CD14-positive monocyte (primary cell): Measurements from ENCODE around the gene MORN2. TPM values are rescaled to one million over a fixed set of nuclear protein-coding genes. Genes with fewer than 3 reads are reported as not detected.
A peak's percentile ranks its signal among the peaks of the same experiment; 100 is the strongest.

Experiments used
- DNase-seq, 3 donors: peaks; one replicate each; pipeline ENCODE4 v3.0.0-alpha.2; 2011 to 2022
- H2AFZ ChIP-seq: 2 replicates; pipeline ENCODE4 v1.6.0; 2012; ENCODE audit warnings: mild to moderate bottlenecking, low read depth, low read length, inconsistent platforms; ENCODE audit not compliant: insufficient read depth, poor library complexity, severe bottlenecking
- H3K27ac ChIP-seq, 2 donors: 1 replicate in 1 of 2; 2 replicates in 1 of 2; pipeline ENCODE4 v1.5.1; 2012 to 2013; ENCODE audit warnings: low read length in 2 of 2, control low read depth in 1 of 2, inconsistent platforms in 1 of 2, low read depth in 1 of 2, mild to moderate bottlenecking in 1 of 2
- H3K27me3 ChIP-seq, 2 donors: one replicate each; pipeline versions ENCODE4 v1.6.0 to v1.6.1; 2011 to 2013; ENCODE audit warnings: low read length in 2 of 2; ENCODE audit not compliant: control insufficient read depth in 2 of 2, insufficient read depth in 2 of 2
- H3K36me3 ChIP-seq, 2 donors: replicated peaks in 1 of 2; 1 replicate in 1 of 2; 2 replicates in 1 of 2; pipeline versions ENCODE4 v1.5.1 to v1.6.1; 2012 to 2013; ENCODE audit warnings: low read length in 2 of 2, control low read depth in 1 of 2, inconsistent platforms in 1 of 2, mild to moderate bottlenecking in 1 of 2; ENCODE audit not compliant: insufficient read depth in 2 of 2, control insufficient read depth in 1 of 2
- H3K4me1 ChIP-seq, 2 donors: 1 replicate in 1 of 2; 2 replicates in 1 of 2; pipeline versions ENCODE4 v1.5.1 to v1.6.1; 2012 to 2013; ENCODE audit warnings: low read length in 2 of 2, control low read depth in 1 of 2, inconsistent platforms in 1 of 2, mild to moderate bottlenecking in 1 of 2, moderate library complexity in 1 of 2; ENCODE audit not compliant: insufficient read depth in 2 of 2, control insufficient read depth in 1 of 2
- H3K4me2 ChIP-seq: replicated peaks from 2 replicates; pipeline ENCODE3; 2012; ENCODE audit warnings: low read length, moderate library complexity, mild to moderate bottlenecking; ENCODE audit not compliant: poor library complexity, severe bottlenecking; ENCODE audit errors: extremely low read depth
- H3K4me3 ChIP-seq, 3 experiments: fragments of 200-600 bp in 1 of 3; sonication (generic) in 1 of 3; replicated peaks in 1 of 3; 1 replicate in 2 of 3; 2 replicates in 1 of 3; pipeline ENCODE4 v1.5.1; 2011 to 2013; ENCODE audit warnings: low read length in 3 of 3, mild to moderate bottlenecking in 3 of 3, control low read depth in 2 of 3, low read depth in 2 of 3, inconsistent platforms in 1 of 3, moderate library complexity in 1 of 3
- H3K79me2 ChIP-seq: 2 replicates; pipeline ENCODE4 v1.6.0; 2012; ENCODE audit warnings: mild to moderate bottlenecking, control low read depth, inconsistent platforms, low read length, moderate library complexity; ENCODE audit not compliant: insufficient read depth
- H3K9ac ChIP-seq: 2 replicates; pipeline ENCODE4 v1.6.0; 2017; ENCODE audit warnings: low read length, mild to moderate bottlenecking; ENCODE audit not compliant: insufficient read depth, poor library complexity, severe bottlenecking
- H3K9me3 ChIP-seq, 2 donors: replicated peaks in 1 of 2; 1 replicate in 1 of 2; 2 replicates in 1 of 2; pipeline versions ENCODE4 v1.5.1 to v1.6.1; 2012 to 2013; ENCODE audit warnings: low read length in 2 of 2, control low read depth in 1 of 2; ENCODE audit not compliant: control insufficient read depth in 1 of 2, insufficient read depth in 1 of 2
- H4K20me1 ChIP-seq: 2 replicates; pipeline ENCODE4 v1.6.0; 2012; ENCODE audit warnings: mild to moderate bottlenecking, low read length, control low read depth, moderate library complexity; ENCODE audit not compliant: insufficient read depth
- H3K27ac Mint-ChIP-seq, 7 donors: one replicate each; pipeline ENCODE4 v1.8.0; 2020; ENCODE audit warnings: mild to moderate bottlenecking in 7 of 7, mixed read lengths in 7 of 7, moderate library complexity in 6 of 7, inconsistent platforms in 2 of 7
- H3K27me3 Mint-ChIP-seq, 3 donors: one replicate each; pipeline ENCODE4 v1.8.0; 2021 to 2022; ENCODE audit warnings: low read depth in 3 of 3, mild to moderate bottlenecking in 3 of 3, mixed read lengths in 3 of 3, moderate library complexity in 3 of 3, inconsistent platforms in 1 of 3
- H3K36me3 Mint-ChIP-seq, 2 donors: one replicate each; pipeline ENCODE4 v1.8.0; 2020; ENCODE audit warnings: mixed read lengths in 2 of 2, inconsistent platforms in 1 of 2, mild to moderate bottlenecking in 1 of 2
- H3K4me1 Mint-ChIP-seq: one replicate; pipeline ENCODE4 v1.8.0; 2020; ENCODE audit warnings: mild to moderate bottlenecking, mixed read lengths
- H3K4me3 Mint-ChIP-seq, 2 donors: one replicate each; pipeline ENCODE4 v1.8.0; 2020; ENCODE audit warnings: mild to moderate bottlenecking in 2 of 2, mixed read lengths in 2 of 2, moderate library complexity in 1 of 2
- H3K9me3 Mint-ChIP-seq, 7 donors: one replicate each; pipeline ENCODE4 v1.8.0; 2020 to 2022; ENCODE audit warnings: mixed read lengths in 7 of 7, mild to moderate bottlenecking in 6 of 7, moderate library complexity in 6 of 7, inconsistent platforms in 2 of 7
- CTCF ChIP-seq: fragments of 200-600 bp; IDR thresholded peaks from one replicate; pipeline ENCODE4 v1.8.0; 2022; ENCODE audit warnings: antibody characterized with exemption, mild to moderate bottlenecking
- WGBS: methylation state at CpG from one replicate; pipeline ENCODE4 v1.1.5; 2013; ENCODE audit warnings: missing lambda C conversion rate; ENCODE audit not compliant: insufficient coverage; 5-methylcytosine and 5-hydroxymethylcytosine counted together
- intact Hi-C, 2 donors: fragments of 100-400 bp; cut with micrococcal nuclease; formaldehyde crosslinking; loops; one replicate each; pipeline versions ENCODE4 v1.15.0 to v1.15.1; 2023
- polyA plus RNA-seq, 3 donors: library from polyadenylated mRNA; depleted of rRNA in 1 of 3; unstranded in 2 of 3; stranded (reverse) in 1 of 3; fragments of 300-500 nt in 2 of 3; fragments of >200 nt in 1 of 3; fragmentation: Illumina TruSeq in 2 of 3; gene quantifications; 1 replicate in 2 of 3; 2 replicates in 1 of 3; pipeline ENCODE4 v1.2.3, GENCODE V29; 2012 to 2021

The MORN2 gene
- polyA plus RNA-seq, 3 donors = 5.8 to 25.8 (median 24.0) TPM

GRCh38 chr2:38850045-38850444 is 25.7 kb upstream of the MORN2 start:
- TF ChIP-seq CTCF = no peak
- Mint-ChIP-seq H3K9me3 (peaks cover 0 to 3% (median 0%) of the 10 kb centered on the region in 7 donors), H3K27ac (no peak overlapping the region), H3K4me1 (no peaks in the 10 kb centered on the region), H3K27me3 (no peaks in the 10 kb centered on the region), H3K36me3 (peaks cover 71 to 86% of the 10 kb centered on the region in 2 donors), H3K4me3 (no peak overlapping the region)
- 80% methylated on average over 1 of the region's 3 CpGs for whole genome bisulfite sequencing
- Histone ChIP-seq H3K27ac (no peak overlapping the region), H2AFZ (no peak overlapping the region), H3K9me3 (no peaks in the 10 kb centered on the region), H3K79me2 (no peaks in the 10 kb centered on the region), H3K4me1 (no peaks in the 10 kb centered on the region), H4K20me1 (no peaks in the 10 kb centered on the region), H3K9ac (no peak overlapping the region), H3K36me3 (peaks cover 28 to 88% of the 10 kb centered on the region in 2 donors), H3K27me3 (no peaks in the 10 kb centered on the region), H3K4me2 (no peak overlapping the region), H3K4me3 (no peak overlapping the region)
- no peak for DNase-seq
- intact Hi-C loops = no loop called here

GRCh38 chr2:38856165-38856564 is 19.6 kb upstream of the MORN2 start:
- no peaks in the 10 kb centered on the region for H3K79me2 ChIP-seq
- Mint-ChIP-seq H3K9me3 (peaks cover 0 to 3% (median 0%) of the 10 kb centered on the region in 7 donors), H3K36me3 (peaks cover 67 to 80% of the 10 kb centered on the region in 2 donors), H3K27me3 (no peaks in the 10 kb centered on the region), H3K4me1 (no peaks in the 10 kb centered on the region), H3K27ac (peak overlapping the region in 1 of 7 donors; percentile 71), H3K4me3 (no peak overlapping the region)
- peak in 2 of 3 donors; percentile 44 to 49 for DNase-seq
- no peak overlapping the region for H2AFZ ChIP-seq
- no peak overlapping the region for H3K4me2 ChIP-seq
- TF ChIP-seq CTCF = no peak
- H3K36me3 ChIP-seq = peaks cover 59 to 90% of the 10 kb centered on the region in 2 donors
- intact Hi-C loops = no loop called here
- peak overlapping the region in 1 of 2 donors; percentile 58 for H3K27ac ChIP-seq
- H3K27me3 ChIP-seq = no peaks in the 10 kb centered on the region
- WGBS = no CpG with 5 or more reads among the region's 1 CpG
- no peak overlapping the region for H3K4me3 ChIP-seq
- H4K20me1 ChIP-seq = no peaks in the 10 kb centered on the region
- H3K9ac ChIP-seq = no peak overlapping the region
- H3K4me1 ChIP-seq = peaks cover 2 to 6% of the 10 kb centered on the region in 2 donors
- H3K9me3 ChIP-seq = no peaks in the 10 kb centered on the region
